GM19239 (cell line): ENCODE measurements around the gene BMPR2.
"Not testable (repeated sequence)": the region's sequence is repeated elsewhere in the genome, so short reads cannot be mapped to it uniquely, and the experiment has no call there.

ENCODE experiments used
- DNase-seq: peaks from one replicate; pipeline ENCODE4 v3.0.0; 2011; ENCODE audit warnings: low spot score; ENCODE audit not compliant: insufficient read length
- FAIRE-seq: peaks from 2 replicates; lab custom pipeline; 2011; peaks lifted over from hg19 to GRCh38; lab: Jason Lieb, UNC

The BMPR2 gene

DNA sequence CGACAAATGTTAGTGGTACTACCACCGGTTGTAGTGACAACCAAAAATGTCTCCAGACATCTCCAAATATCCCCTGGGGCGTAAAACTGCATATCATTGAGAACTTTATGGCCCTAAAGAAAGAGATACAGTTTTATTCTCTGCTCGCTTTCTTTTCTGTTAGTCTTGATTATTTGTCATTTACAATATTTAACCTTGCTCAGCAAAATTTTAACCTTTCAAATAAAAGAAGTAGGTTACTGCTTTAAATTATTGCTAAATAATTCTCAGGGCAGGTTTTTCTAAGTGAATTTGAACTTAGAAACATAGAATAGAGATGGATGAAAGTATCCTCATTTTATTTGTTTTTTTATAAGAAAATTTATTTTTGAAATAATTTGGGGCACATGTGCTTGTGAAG is 67.9 kb downstream of the BMPR2 start:
- no peak for DNase-seq
- FAIRE-seq: no peak

- DNase-seq (no peak), FAIRE-seq (no peak)
Measured at GRCh38 chr2:202449344-202449743, 73.2 kb downstream of the BMPR2 start.

DNA sequence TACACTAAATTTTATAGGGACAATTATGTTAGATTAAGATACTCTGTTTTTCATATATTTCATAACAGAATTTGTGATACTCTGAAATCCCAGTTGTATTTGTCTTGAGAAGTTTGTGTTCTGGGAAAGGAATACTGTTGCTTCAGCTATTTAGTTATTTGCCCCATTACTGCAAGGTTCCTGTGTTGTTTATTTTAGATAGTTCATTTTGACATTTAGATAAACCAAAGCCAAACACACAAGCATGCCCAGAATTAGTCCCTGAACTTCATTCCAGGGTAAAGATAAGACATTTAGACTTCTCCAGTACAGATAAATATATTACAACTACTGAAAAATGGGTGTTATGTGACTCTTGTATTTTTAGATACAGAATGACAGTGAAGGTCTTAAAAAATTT is 74.7 kb downstream of the BMPR2 start:
- no peak for FAIRE-seq
- no peak for DNase-seq

GRCh38 chr2:202452744-202453143 is 76.6 kb downstream of the BMPR2 start:
- DNase-seq (no peak), FAIRE-seq (peak; percentile 66)

GRCh38 chr2:202454536-202454935 is 78.4 kb downstream of the BMPR2 start:
- FAIRE-seq: no peak
- DNase-seq: no peak

- no peak for FAIRE-seq
- no peak for DNase-seq
Measured at GRCh38 chr2:202455114-202455513, 79.0 kb downstream of the BMPR2 start.

GRCh38 chr2:202460119-202460518 is 84.0 kb downstream of the BMPR2 start:
- FAIRE-seq: no peak

DNA sequence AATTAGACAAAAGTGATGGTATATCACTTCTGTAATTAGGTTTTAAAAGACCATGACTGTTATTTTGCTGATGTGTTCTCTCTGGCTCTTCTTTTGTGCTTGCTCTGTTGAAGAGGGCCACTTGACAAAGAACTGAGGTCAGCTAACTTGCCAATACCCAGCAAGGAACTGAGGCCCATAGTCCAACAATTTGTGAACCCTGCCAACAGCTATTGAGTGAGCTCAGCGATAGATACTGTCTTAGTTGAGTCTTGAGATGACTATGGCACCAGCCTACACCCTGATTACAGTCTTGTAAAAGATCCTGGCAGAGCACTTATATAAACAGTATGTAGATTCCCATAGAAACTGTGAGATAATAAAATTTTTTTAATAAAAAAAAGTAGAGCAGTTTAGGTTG is 103.0 kb downstream of the BMPR2 start:
- DNase-seq (no peak), FAIRE-seq (no peak)

More at GRCh38 chr2:202460119-202460518, 84.0 kb downstream of the BMPR2 start:
- DNase-seq: no peak

DNA sequence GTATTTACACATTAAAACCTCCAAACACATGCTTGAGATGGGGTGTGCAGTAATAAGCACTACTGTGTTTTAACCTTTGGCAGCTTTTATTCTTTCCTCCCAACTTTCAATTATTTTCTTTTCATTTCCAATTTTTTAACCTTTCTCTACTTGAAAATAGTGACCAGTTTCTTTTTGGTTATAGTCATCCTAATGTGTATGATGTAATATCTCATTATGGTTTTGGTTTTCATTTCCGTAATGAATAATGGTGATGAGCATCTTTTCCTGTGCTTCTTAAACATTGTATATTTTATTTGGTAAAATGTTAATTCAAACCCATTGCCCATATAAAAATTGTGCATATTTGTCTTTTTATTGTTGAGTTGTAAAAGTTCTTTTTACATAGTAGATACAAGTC is 103.5 kb downstream of the BMPR2 start:
- DNase-seq (no peak), FAIRE-seq (no peak)

DNA sequence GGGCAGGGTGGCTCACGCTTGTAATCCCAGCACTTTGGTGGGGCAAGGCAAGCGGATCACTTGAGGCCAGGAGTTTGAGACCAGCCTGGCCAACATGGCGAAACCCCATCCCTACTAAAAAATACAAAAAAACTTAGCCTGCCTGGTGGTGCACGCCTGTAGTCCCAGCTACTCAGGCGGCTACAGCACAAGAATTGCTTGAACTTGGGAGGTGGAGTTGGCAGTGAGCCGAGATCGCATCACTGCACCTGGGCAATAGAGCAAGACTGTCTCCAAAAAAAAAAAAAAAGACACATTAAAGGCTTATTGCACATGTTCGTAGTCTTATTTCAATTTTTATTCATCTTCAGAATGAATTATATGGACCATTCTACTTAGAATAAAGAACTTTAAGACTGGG is 110.2 kb downstream of the BMPR2 start:
- FAIRE-seq: no peak
- no peak for DNase-seq

DNA sequence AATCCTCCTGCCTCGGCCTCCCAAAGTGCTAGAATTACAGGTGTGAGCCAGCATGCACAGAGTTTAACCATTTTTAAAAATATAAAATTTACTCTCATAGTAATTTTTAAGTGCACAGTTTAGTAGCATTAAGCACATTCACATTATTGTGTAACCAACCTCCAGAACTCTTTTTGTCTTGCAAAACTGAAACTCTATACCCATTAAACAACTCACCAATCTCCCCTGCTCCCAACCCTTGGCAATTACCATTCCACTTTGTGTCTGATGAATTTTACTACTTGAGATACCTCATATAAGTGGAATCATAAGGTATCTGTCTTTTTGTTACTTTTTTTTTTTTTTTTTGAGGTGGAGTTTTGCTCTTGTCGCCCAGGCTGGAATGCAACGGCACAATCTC is 112.5 kb downstream of the BMPR2 start:
- FAIRE-seq: no peak

GRCh38 chr2:202490479-202490878 is 114.4 kb downstream of the BMPR2 start:
- FAIRE-seq (no peak), DNase-seq (no peak)

More for the DNA sequence above, 112.5 kb downstream of the BMPR2 start:
- no peak for DNase-seq

DNA sequence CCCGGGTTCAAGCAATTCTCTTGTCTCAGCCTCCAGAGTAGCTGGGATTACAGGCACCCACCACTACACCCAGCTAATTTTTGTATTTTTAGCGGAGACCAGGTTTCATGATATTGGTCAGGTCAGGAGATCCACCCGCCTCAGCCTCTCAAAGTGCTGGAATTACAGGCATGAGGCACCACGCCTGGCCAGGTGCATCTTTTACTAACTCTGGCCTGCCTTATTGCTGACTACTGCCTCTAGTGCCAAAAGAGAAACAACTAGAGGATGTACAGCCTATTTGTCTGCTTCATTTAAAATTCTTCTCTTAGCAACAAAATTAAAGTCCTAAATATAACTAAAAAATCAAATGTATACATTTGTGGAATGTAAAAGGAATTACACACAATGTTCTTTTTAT is 115.4 kb downstream of the BMPR2 start:
- FAIRE-seq (no peak), DNase-seq (no peak)

DNA sequence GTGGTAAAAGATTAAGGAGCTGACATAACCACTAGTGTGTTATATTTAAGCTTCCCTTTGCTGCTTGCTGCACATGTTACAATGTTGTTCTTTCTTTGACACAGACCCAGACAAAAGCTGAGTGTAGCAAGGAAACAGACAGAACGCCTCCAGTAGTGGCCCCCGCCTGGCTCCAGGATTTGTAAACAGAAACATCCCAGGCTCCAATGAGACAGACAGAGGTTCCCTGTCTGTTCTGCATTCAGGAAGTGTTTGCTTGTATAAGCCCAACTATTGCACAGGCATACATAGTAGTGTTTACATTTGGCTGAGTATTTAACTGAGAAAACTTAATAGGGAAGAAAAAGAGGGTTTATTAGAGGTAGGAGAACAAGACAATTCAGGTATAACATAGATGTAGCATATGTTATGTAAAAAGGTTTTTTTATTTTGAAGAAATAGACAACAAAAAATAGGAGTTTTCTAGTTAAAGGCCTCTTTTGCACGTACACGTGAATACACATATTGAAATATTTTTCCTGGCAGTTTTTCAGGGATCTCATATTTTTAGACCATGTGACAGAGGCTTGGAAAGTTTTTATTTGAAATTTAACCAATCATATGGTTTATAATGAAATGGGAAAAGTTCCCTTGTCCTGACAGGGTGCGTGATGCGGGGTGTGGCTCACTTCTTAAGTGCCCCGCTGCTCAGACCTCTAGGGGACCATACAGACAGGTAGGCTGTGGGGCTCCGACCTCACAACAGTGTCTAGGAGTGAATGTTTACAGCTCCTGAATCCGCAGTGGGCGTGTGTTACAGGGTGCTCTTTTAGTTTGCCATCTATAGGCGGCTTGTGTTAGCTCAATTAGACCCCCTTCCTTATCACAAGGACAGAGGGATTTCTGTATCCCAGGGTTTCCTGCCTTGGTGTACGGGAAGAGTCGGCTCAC is 118.4 kb downstream of the BMPR2 start:
- no peak for DNase-seq
- FAIRE-seq: no peak

DNA sequence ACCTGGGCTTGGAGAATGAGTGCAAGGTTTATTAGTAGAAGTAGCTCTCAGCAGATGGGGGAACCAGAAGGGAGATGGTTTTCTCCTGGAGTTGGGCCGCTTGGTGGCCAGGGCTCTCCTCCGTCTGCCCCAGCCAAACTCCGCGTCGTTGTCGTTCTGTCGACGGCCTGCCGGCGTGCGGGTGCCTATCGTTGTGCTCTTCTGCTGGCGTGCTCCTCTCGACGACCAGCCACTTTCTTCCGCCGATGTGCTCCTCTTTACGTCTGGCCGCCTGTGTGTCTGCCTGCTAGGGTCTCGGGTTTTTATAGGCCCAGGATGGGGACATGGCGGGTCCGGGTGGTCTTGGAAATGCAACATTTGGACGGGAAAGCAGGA is 119.1 kb downstream of the BMPR2 start:
- no peak for FAIRE-seq

DNA sequence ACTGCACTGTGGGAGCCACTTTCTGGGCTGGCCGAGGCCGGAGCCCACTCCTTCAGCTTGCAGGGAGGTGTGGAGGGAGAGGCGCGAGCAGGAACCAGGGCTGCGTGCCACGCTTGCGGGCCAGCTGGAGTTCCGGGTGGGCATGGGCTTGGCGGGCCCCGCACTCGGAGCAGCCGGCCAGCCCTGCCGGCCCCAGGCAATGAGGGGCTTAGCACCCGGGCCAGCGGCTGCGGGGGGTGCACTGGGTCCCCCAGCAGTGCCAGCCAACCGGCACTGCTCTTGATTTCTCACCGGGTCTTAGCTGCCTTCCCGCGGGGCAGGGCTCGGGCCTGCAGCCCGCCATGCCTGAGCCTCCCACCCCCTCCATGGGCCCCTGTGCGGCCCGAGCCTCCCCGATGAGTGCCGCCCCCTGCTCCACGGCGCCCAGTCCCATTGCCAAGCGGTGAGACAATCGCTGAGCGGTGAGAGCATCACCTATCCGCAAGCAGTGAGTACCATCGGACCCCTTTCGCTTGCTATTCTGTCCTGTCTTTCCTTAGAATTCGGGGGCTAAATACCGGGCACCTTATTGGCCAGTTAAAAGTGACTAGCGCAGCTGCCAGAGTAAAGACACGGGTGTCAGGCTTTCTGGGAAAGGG is 120.8 kb downstream of the BMPR2 start:
- not testable (repeated sequence) for DNase-seq, FAIRE-seq

More for the DNA sequence above, 119.1 kb downstream of the BMPR2 start:
- DNase-seq: no peak

DNA sequence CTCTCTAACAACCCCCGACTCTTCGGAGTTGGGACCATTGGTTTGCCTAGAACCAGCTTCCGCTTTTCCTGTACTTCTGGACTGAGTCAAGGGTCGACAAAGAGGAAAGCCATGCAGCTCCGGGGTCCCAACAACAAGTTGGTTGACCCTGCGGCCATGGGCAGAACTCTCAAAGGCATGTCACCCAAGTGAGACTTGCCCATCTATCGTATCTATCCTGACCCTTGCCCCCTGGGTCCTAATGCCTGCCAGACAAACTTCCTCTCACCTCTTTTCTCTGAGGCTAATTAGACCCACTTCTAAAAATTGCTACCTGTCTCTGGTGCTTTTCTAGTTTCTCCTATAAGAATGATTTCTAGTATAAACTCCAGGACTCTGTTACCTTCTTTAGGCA is 121.3 kb downstream of the BMPR2 start:
- FAIRE-seq, DNase-seq: not testable (repeated sequence)

DNA sequence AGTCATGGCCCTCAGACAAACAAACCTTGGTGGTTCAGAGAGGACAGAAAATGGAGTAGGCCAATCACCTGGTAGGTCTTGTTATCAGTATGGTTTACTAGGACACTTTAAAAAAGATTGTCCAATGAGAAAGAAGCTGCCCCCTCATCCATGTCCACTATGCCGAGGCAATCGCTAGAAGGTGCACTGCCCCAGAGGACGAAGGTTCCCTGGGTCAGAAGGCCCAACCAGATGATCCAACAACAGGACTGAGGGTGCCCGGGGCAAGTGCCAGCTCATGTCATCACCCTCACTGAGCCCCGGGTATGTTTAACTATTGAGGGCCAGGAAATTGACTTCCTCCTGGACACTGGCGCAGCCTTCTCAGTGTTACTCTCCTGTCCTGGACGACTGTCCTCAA is 123.7 kb downstream of the BMPR2 start:
- not testable (repeated sequence) for DNase-seq, FAIRE-seq

GRCh38 chr2:202503276-202503675 is 127.1 kb downstream of the BMPR2 start:
- not testable (repeated sequence) for DNase-seq

DNA sequence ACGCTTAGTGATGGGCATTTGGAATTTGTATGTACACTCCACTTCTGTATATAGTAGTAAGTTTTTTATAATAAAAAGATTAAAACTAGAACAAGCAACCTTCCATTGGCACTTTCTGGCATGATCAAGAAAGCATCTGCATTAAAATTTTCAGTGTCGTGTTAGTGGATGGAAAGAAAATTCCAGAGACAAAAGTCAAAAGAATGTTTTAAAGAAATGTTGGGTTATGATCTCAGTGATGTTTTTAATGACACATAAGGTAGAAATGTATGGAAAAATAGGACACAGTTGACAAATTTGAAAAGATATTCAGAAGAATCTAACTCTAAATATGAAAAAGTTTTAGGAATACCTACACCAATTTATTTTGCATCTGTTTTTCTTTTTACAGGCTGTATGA is 132.6 kb downstream of the BMPR2 start:
- no peak for DNase-seq
- no peak for FAIRE-seq

More at GRCh38 chr2:202503276-202503675, 127.1 kb downstream of the BMPR2 start:
- FAIRE-seq: not testable (repeated sequence)

DNA sequence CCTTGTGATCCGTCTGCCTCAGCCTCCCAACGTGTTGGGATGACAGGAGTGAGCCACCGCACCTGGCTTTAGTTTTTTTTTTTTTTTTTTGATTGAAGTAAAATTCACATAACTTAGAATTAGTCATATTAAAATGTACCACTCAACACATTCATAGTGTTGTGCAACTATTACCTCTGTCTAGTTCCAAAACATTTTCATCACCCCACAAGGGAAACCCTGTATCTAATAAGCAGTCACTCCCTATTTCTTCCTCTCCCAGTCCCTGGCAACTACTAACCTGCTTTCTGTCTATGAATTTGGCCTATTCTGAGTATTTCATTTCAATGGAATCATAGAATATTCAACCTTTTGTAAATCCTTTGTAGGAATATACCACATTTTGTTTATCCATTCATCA is 134.8 kb downstream of the BMPR2 start:
- FAIRE-seq (no peak), DNase-seq (no peak)
